ENCODE results near the gene SUN3.

The SUN3 gene

GRCh38 chr7:47942132-47942531 lies 86.8 kb downstream of the SUN3 start:
- peak; percentile 65 for DNase-seq

GRCh38 chr7:47941136-47941844 lies 87.6 kb downstream of the SUN3 start:
- DNase-seq = peak; percentile 94

GRCh38 chr7:47940088-47941013 lies 88.6 kb downstream of the SUN3 start:
- no peak for DNase-seq

- DNase-seq = no peak
Measured at GRCh38 chr7:47939425-47940036, 89.4 kb downstream of the SUN3 start.

GRCh38 chr7:47938574-47939165 lies 90.2 kb downstream of the SUN3 start:
- no peak for DNase-seq

GRCh38 chr7:47937711-47938573 lies 91.0 kb downstream of the SUN3 start:
- no peak for DNase-seq

Data from suppressor macrophage treated with lipopolysaccharide for 4 hours (primary cell).